Measurements from ENCODE around the gene PPIL1.

Gene PPIL1

DNA sequence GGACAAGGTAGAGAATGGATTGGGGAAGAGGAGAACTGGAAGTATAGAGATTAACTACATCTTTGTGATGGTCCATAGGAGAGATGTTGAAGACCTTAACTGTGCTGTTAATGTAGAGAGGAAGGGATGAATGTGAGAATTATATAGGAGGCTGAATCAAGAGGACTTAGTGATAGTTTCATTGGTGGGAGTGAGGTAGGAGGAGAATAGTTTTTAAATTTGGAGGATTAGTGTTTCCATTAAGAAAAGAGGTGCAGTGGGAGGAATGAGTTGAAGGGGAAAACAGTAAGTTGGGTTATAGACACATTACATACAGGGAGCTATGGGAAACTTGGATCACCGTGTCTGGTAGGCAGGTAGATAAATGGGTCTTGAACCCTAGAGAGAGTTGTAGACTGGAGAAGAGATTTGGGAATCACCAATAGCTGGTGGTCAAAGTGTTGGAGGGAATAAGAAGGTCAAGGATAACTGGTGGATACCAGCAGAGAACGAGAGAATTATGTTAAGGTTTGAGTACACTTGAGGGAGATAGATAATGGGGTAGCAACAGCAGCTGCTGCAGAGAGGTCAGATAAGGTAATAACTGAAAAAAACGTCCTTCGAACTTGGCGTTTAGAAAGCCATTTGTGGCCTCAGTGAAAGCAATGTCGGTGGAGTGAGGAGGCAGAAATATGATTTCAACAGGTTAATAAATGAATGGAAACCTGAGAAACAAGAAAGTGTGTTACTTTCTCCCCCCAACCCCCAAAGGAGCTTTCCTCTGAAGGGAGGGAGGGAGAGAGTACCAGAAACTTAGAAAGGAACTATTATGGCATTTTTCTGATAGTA is 14.3 kb upstream of the PPIL1 start:
- no peak for DNase-seq

DNA sequence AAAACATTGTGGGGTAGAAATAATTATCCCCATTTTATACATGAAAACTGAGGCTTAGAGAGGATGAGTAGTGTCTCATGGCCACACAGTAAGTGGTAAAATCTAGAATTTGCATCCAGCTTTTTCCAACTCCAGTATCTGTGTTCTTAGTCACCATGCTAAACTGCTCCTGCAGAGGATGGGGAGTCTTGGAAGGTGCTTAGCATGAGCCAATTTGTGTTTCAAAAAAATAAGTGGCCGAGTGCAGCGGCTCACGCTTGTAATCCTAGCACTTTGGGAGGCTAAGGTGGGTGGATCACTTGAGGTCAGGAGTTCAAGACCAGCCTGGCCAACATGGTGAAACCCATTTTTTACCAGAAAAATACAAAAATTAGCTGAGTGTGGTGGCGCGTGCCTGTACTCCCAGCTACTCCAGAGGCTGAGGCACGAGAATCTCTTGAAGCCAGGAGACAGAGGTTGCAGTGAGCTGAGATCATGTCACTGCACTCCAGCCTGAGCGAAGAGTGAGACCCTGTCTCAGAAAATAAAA is 13.6 kb upstream of the PPIL1 start:
- DNase-seq = no peak

DNA sequence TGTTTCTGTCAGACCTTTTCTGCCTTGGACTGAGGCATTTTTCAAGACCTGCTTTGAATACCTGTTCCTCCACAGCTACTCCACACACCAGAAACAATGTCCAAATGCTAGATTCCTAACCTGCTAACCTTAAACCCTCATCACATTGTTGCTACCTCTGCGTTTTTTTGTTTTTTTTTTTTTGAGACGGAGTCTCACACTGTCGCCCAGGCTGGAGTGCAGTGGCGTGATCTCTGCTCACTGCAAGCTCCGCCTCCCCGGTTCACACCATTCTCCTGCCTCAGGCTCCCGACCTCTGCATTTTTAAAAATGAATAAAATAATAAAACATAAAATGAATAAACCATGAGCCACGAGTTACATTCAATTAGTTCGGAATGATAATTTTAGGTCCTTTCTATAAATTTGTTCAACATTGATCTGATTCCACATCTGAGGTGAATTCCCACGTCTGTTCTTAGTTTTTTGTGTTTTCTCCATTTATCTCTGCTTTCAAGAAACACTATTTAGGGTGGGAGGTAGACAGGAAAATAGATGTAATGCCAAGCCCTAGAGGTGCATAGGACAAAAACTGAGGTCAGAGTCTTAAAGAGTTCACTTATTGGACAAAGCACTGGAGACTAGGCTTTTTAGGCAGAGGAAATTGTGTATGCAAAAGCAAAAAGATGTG is 12.5 kb upstream of the PPIL1 start:
- no peak for DNase-seq

DNA sequence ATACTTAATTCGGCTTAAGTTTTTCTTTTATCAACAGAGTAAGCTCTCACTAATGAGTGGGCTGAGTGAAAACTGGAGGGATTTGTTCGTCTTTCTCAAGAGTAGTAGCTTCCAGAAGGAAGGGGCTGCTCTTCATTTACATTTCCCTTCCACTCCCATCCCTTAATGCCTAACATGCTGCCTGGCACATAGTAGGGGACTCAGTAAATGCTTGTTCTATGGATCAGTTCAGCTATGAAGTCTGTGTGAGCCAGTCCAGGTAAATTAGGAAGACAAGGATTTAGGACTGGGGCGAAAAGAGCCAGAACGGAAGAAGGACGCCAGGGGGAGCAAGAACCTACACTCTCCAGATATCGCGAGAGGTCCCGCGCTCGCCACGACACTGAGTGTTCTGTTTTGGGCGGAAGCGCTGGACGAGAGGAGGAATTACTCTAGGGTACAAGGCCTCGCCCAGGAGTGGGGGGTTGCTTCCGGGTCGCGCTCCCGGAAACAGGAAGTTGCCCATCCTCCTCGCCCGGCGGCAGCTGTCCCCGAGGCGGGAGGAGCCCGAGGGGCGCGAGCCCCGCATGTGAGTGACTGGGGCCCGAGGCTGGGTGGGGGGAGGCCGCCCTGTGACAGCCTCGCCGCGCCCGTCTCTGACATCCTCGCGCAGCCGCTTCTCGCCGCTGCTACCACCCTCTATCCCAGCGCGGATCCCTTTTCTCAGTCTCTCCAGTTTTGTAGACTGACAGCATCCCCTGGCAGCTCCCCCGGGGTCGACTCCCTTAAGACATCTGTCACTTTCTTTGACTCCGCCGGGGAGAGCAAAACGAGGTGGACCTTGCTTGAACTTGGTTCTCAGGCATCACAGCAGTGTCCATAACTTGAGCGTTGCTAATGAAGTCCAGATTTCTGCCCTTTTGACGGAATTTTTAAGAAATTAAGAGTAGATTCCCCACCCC is 11.1 kb upstream of the PPIL1 start, which contains the start of gene C6orf89:
Gene C6orf89, plus strand, starts transcription at position 492 of the 941 bp plus-strand sequence. CDS start 13,493 bp downstream, outside the sequence.
- peak; percentile 98 for DNase-seq

DNA sequence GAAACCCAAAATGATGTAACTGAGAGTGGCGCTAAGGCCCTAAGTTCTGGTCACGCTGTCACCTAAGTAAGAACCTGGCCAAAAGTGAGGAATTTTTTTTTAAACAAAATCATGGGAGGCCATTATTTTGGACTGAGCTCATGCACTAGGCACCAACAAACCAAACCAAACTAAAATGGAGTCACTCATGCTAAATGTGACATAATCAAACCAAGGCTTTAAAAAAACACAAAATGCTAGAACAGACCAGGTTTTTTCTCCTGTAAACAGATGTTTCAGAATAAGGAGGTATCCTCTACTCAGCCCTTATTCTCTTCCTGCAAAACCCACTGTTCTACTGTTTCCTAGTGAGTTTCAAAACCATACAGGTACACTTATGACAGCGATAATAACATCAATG is 10.0 kb upstream of the PPIL1 start:
- DNase-seq = no peak

DNA sequence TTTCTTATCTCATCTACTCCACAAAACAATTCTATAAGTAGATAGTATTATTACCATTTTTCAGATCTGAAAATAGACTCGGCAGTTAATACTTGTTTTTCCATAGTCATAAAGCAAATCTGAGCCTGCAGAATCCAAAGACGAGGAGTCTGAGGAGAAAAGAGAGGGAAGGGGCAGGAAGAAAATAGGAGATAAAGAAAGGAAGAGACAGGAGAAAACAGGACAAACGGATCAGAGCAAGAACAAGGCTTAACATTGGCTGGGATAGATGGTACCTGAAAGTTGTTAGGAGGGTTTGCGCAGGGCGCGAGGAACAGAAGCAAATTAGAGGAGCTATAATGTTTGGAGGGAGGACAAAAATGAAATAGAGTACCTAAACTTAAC is 639 bp upstream of the PPIL1 start:
- no peak for DNase-seq

DNA sequence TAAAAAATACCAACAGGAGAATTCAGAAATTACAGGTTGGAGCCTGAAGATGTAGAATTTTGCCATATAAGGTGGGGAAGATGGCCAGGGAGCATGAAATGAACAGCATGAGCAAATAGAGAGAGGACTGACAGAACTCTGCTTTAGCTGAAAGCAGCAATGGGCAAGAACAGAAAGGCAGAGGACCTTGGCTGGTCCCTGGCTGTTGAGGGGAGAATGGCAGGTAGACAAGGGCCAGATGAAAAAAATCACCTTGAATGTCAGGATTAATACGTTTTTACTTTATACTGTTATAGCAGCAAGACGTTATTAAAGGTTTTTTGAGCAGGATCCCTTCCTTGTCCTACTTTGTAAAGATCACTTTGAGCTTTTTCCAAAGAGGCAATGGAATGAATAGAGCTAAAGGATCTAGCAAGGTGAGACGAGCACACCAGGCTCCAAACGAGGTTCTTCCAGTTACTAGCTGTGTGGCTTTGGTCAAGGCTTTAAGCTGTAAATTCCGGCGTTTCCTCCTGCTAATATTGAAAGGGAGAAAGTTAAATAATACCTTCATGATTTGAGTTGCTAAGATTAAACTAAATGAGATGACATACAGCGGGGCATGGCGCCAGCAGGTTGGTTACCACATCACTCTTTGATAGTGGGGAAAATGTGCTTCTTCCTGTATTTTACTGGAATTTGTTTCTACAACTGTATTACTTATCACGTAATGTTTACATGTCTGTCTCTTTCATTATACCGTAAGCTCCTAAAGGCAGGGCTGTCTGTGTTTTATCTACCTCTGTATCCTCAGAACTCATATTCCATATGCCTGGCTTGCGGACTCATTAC is 776 bp downstream of the PPIL1 start:
- DNase-seq = peak; percentile 40

DNA sequence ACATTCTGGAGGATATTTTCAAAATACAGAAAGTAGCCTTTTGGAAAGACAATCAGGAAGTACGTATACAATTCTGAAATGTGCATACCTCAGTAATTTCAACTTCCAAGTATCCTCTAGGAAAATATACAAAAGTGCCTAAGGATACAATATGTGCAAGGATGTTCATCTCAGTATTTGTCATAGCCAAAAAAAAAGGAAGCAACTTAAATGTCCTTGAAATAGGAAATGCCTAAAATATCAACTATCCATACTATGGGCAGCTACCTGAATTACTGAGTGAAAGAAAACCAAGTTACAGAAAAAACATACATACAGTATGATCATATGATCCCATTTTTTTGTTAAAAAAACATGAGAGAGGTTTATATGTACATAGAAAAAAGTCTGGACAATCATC is 1.5 kb downstream of the PPIL1 start:
- DNase-seq = no peak

DNA sequence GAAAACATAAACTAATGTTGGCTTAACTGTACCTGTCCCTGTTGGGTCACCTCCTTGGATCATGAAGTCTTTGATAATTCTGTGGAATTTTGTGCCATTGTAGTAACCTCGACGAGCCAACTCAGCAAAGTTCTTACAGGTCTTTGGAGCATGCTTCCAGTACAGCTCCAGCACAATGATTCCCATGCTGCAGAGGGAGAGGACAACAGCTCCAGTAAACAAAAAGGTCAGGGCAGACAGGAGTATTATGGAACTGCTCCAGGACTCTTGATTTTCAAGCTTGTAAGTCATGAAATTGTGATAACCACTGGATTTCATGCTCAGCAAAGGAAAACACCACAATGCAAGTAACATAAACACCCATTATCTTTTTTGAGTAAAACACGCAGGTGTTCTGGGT is 2.9 kb downstream of the PPIL1 start:
- no peak for DNase-seq

DNA sequence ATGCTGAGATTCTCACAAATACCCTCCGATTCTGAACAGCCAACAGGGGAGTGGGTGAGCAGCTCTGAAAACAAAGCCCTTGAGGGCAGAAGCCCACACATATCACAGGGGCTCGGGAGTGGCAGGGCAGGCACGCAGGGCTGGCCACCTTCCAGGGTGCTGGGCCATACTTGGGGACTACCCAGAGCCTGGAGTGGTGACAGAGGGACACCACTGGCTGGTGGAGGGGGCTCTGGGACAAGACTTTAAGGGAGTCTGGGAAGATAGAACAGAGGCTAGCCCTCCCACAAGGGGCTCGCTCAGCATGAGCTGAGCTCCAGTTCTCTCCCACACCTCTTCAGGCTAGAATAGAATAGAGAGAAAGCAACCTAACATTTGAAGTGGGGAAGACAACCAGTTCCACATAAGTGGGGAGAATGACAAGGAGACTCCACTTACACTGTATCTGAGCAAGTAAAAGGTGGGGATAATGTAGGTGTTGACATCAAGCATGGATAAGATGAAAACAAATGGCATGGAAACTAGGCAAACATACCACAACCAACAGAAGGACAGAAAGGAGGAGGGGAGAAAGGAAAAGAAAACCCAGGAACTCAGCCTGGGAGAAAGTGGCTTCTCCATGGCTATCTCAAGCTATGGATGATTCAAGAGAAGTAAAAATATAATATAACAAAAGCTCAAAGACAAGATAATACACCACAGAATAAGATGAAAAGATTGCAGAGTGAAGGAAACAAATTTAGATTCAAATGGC is 7.0 kb downstream of the PPIL1 start:
- DNase-seq = no peak

DNA sequence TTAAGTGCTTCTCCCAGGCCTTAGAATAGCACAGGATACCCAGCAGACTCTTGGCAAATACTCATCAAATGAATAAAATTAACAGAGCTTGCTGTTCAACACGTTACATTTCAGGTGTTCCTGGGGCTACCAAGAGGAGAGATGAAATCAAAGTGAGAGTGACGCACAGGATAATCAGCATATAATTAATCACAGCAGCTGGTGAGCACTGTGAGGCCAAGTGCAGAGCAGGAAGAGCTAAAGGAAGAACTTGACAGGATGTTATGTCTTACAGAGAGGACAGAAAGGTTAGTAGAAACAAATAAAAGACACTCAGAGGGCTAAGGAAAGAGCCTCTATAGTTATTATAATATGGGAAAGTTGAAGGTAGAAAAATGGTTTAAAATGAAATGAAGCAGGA is 8.8 kb downstream of the PPIL1 start:
- no peak for DNase-seq

DNA sequence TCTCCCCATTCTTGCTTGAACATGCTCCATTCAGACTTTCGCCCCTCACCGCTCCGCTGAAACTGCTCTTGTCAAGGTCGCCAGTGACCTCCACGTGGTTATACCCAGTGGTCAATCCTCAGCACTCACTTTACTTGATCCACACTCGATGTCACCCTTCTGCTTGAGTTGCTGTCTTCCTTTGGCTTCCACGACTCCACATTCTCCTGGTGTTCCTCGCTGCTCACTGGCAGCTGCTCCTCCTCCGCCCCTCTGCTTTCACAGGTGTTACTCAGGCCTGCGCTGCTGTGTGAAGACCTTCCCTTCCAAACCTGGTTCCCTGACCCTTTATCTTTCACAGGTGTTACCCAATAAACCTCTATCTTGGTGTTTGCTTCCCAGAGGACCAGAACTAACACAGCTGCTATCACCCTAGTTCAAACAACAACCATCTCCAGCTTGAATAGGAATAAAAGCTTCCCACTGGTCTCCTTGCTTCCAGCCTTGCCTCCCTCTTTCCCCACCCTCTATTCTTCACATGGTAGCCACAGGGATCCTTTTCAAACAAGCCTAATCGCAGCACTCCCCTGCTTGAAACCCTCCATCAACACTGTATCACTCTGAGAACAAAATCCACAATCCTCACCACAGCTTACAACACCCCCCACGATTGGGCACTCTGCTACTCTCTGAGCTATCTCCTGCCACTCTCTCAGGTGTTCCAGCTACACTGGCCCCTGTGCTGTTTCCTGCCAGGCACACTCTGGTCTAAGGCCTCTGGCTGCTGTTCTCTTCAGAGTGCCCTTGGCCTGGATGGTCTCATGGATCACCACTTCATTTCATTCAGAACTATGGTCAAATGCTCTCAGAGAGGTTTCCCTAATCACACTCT is 10.7 kb downstream of the PPIL1 start:
- no peak for DNase-seq

DNA sequence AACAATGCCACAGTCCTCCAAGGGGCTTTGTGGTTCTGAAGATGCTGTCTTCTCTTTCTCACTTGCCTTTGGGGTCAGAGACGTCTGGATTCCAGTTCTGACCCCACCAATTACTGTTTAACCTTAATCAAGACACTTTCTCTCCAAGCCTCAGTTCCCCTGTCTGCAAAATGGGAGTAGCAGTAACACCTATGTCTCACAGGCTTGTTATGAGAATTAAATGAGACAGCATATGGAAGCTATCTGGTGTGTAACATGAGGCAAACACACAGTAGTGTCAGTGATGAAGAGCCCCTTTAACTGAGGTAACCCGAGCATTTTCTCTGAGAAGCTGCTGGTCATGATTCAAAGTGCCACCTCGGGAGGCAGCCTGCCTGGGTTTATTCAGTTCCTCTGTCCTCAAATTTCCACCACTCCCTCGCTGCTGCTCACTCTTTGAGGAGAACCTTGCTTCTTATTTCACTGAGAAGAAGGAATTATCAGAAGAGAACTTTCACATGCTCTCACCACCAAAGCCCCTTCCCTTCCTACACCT is 11.7 kb downstream of the PPIL1 start:
- no peak for DNase-seq

DNA sequence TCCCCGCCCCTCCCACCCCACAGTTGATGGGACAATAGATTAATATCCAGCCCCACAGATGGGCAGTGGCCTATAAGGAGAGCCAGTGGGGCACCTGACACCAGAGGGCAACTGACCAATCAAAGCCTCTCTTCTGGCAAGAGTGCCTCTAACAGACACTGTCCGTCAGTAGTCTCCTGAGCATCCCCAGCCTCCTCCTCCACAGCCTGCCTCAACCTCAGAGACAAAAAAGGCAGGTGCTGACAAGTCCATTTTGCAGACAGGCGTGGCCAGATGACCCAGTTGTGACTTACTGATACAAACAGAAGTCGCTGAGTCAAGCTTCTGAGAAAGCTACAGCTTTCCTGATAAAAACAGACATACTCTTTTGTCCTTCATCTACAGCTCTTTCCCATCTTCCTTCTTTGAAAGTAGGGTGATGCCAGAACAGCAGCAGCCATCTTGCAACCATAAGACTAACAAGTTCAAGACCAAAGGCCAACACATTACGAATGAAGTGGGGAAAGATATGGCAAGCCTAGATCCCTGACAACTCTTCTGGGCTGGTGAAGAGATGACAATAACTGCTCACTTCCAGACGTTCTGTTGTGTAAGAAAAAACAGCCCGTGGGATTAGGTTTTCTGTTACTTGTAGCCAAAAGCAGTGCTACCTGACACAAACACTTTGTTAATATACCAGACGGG is 12.3 kb downstream of the PPIL1 start:
- no peak for DNase-seq

DNA sequence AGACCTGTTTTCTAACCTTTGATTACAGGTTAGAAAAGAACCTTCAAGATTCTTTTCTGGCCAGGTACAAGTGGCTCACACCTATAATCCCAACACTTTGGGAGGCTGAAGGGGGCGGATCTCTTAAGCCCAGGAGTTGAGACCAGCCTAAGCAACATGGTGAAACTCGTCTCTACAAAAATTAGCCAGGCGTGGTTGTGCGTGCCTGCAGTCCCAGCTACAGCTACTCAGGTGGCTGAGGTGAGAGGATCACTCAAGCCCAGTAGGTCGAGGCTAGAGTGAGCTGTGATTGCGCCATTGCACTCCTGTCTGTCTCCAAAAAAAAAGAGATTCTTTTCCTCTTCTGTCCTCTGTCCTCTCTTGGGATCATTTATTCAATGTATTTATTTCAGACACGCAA is 14.5 kb downstream of the PPIL1 start:
- no peak for DNase-seq

DNA sequence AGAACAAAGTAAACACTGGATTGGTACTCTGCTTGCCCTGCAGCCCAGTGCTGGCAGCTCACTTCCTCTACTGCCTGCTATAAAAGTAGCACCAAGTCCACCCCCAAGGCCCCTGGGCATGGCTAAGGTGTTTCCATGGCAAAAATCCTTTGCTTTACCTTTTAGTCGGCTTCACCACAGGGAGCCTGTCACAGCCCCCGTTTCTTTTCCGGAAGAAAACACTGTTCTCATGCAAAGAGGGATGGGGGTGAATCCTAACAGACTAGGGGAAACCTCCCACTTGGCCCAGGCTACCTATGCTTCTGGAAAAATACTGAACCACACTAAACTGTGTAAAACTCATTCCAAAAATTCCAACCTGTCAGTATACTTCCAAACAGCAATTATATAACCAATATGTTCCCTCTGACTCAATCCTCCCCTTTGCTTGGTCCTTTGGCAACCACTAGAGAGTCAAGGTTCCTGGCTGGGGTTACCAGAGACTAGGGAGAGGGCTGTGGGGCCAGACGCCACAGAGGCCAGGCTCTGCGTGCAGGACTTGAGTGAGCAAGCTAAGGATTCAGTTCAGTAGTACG is 16.1 kb downstream of the PPIL1 start:
- DNase-seq = no peak

DNA sequence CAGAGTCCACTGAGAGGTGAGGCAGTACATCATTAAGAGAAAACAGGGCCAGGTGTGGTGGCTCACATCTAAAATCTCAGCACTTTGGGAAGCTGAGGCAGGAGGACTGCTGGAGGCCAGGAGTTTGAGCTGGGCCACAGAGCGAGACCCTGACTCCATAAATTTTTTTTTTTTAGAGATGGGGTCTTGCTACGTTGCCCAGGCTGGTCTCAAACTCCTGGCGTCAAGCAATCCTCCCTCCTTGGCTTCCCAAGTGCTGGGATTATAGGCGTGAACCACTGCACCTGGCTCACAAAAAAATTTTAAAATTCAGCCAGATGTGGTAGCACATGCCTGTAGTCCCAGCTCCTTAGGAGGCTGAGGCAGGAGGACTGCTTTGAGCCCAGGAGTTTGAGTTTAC is 17.3 kb downstream of the PPIL1 start:
- DNase-seq = no peak

DNA sequence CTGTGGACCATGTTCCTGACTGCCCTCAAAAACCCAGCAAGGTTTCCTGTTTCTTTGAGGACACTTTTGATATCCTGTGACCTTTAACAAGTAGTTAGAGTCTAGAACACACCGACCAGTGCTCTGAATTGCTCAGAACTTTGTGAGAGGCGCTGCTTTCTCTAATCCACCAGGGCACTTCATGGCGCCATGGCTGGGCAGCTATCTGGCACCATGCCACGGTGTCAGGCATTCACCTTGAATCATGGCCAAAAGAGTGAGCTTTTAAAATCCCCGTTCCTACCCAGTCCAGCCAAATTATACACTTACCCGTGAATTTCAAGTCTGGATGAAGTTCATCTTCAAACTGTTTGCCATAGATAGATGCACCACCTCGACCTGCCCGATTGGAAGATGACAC is 18.3 kb downstream of the PPIL1 start:
- DNase-seq = no peak

DNA sequence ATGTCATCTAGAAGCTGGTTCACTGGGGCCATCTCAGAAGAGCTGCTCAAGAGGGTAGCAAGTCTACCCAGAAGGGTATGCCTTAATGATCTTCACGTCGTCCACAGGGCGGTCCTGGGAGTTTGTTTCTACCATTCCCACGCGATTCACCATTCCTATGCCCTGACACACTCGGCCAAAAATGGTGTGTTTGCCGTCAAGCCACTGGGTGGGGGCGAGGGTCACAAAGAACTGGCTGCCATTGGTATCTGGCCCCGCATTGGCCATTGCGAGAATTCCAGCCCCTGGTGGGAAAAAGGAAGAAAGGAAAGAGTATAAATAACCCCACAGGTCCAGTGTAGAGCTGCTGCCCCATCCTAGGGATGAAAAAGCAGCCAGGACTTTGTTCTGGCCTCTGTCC is 18.9 kb downstream of the PPIL1 start:
- DNase-seq = no peak
